WTC11 (cell line): ENCODE data around the gene SLC35F1. TPM values are rescaled to one million over a fixed set of nuclear protein-coding genes. Genes with fewer than 3 reads are reported as not detected.
A peak's percentile ranks its signal among the peaks of the same experiment; 100 is the strongest.

Experiments used
- ATAC-seq: fragments of 200-7000 bp; cut with Tn5 transposase; 2 replicates; pipeline ENCODE4 v1.10.0; 2021; ENCODE audit warnings: mild to moderate bottlenecking, moderate library complexity
- CTCF ChIA-PET: fragments of 300-600 bp; sonication (Branson Sonifier 250); formaldehyde crosslinking; loops from one replicate; lab custom pipeline; 2021; ENCODE audit warnings: antibody characterized with exemption; lab: Charles Lee
- POLR2A ChIA-PET: fragments of 350-600 bp; sonication (Branson Sonifier 250); formaldehyde crosslinking; loops from one replicate; lab custom pipeline; 2021; ENCODE audit warnings: antibody characterized with exemption; lab: Charles Lee
- DNase-seq: peaks from one replicate; pipeline ENCODE4 v3.0.0; 2021; ENCODE audit warnings: low spot score
- H3K27ac Mint-ChIP-seq: 2 replicates; pipeline ENCODE4 v1.8.0; 2021; ENCODE audit warnings: mixed read lengths
- H3K27me3 Mint-ChIP-seq: 2 replicates; pipeline ENCODE4 v1.8.0; 2021; ENCODE audit warnings: low read depth, mild to moderate bottlenecking, moderate library complexity, mixed read lengths
- H3K36me3 Mint-ChIP-seq: 2 replicates; pipeline ENCODE4 v1.8.0; 2021; ENCODE audit warnings: mixed read lengths
- H3K4me1 Mint-ChIP-seq: 2 replicates; pipeline ENCODE4 v1.8.0; 2022; ENCODE audit warnings: mixed read lengths
- H3K4me3 Mint-ChIP-seq: 2 replicates; pipeline ENCODE4 v1.8.0; 2021; ENCODE audit warnings: mild to moderate bottlenecking, moderate library complexity, mixed read lengths
- H3K9me3 Mint-ChIP-seq: 2 replicates; pipeline ENCODE4 v1.8.0; 2021; ENCODE audit warnings: mixed read lengths
- ATF1 ChIP-seq: sonication (generic); formaldehyde crosslinking; IDR thresholded peaks from 2 replicates; pipeline ENCODE4 v1.8.1; 2023; ENCODE audit warnings: mild to moderate bottlenecking, moderate library complexity, missing genetic modification reagents
- ATF6 ChIP-seq: sonication (generic); formaldehyde crosslinking; IDR thresholded peaks from 2 replicates; pipeline ENCODE4 v1.8.1; 2023; ENCODE audit warnings: mild to moderate bottlenecking, missing genetic modification reagents
- ERG ChIP-seq: fragments of 250-450 bp; sonication (Bioruptor Pico); IDR thresholded peaks from 2 replicates; pipeline ENCODE4 v1.8.0; 2021; ENCODE audit warnings: mild to moderate bottlenecking
- FOXJ3 ChIP-seq: sonication (generic); formaldehyde crosslinking; IDR thresholded peaks from 2 replicates; pipeline ENCODE4 v1.9.0; 2021; ENCODE audit warnings: missing genetic modification reagents, mild to moderate bottlenecking, borderline replicate concordance
- GABPB1 ChIP-seq: sonication (generic); formaldehyde crosslinking; IDR thresholded peaks from 2 replicates; pipeline ENCODE4 v1.8.1; 2023; ENCODE audit warnings: mild to moderate bottlenecking, missing genetic modification reagents
- IRF2 ChIP-seq: sonication (generic); formaldehyde crosslinking; IDR thresholded peaks from 2 replicates; pipeline ENCODE4 v1.8.0; 2022; ENCODE audit warnings: low read depth, missing genetic modification reagents, borderline replicate concordance
- MXD4 ChIP-seq: fragments of 250-450 bp; sonication (Bioruptor Pico); IDR thresholded peaks from 2 replicates; pipeline ENCODE4 v1.8.0; 2021; ENCODE audit warnings: mild to moderate bottlenecking, moderate library complexity, borderline replicate concordance
- MYBL2 ChIP-seq: sonication (generic); formaldehyde crosslinking; IDR thresholded peaks from 2 replicates; pipeline ENCODE4 v1.8.1; 2023; ENCODE audit warnings: mild to moderate bottlenecking, moderate library complexity, missing genetic modification reagents
- NFATC4 ChIP-seq: fragments of 250-450 bp; sonication (Bioruptor Pico); IDR thresholded peaks from 2 replicates; pipeline ENCODE4 v1.9.0; 2021; ENCODE audit warnings: mild to moderate bottlenecking
- NFYB ChIP-seq: sonication (generic); formaldehyde crosslinking; conservative IDR thresholded peaks from 2 replicates; pipeline ENCODE4 v1.8.0; 2022; ENCODE audit warnings: low read depth, missing genetic modification reagents
- NR1H2 ChIP-seq: sonication (generic); formaldehyde crosslinking; IDR thresholded peaks from 2 replicates; pipeline ENCODE4 v1.9.0; 2021; ENCODE audit warnings: mild to moderate bottlenecking, moderate library complexity, missing genetic modification reagents
- NR2C2 ChIP-seq: sonication (generic); formaldehyde crosslinking; IDR thresholded peaks from 2 replicates; pipeline ENCODE4 v1.8.0; 2022; ENCODE audit warnings: mild to moderate bottlenecking, missing genetic modification reagents
- NR3C1 ChIP-seq: sonication (generic); formaldehyde crosslinking; conservative IDR thresholded peaks from 2 replicates; pipeline ENCODE4 v1.8.1; 2023; ENCODE audit warnings: low read depth, mild to moderate bottlenecking, missing genetic modification reagents
- PRRX2 ChIP-seq: fragments of 250-450 bp; sonication (Bioruptor Pico); IDR thresholded peaks from 2 replicates; pipeline ENCODE4 v1.8.0; 2021; ENCODE audit warnings: mild to moderate bottlenecking
- SMAD3 ChIP-seq: sonication (generic); formaldehyde crosslinking; IDR thresholded peaks from 2 replicates; pipeline ENCODE4 v1.8.0; 2022; ENCODE audit warnings: missing genetic modification reagents, mild to moderate bottlenecking, borderline replicate concordance
- SOX15 ChIP-seq: fragments of 250-450 bp; sonication (Bioruptor Pico); IDR thresholded peaks from 2 replicates; pipeline ENCODE4 v1.9.0; 2021; ENCODE audit warnings: mild to moderate bottlenecking
- STAT6 ChIP-seq: sonication (generic); formaldehyde crosslinking; conservative IDR thresholded peaks from 2 replicates; pipeline ENCODE4 v1.8.1; 2023; ENCODE audit warnings: mild to moderate bottlenecking, low read depth, missing genetic modification reagents, moderate library complexity
- ZBTB43 ChIP-seq: sonication (generic); formaldehyde crosslinking; IDR thresholded peaks from 2 replicates; pipeline ENCODE4 v1.8.1; 2023; ENCODE audit warnings: mild to moderate bottlenecking, missing genetic modification reagents
- ZNF232 ChIP-seq: sonication (generic); formaldehyde crosslinking; IDR thresholded peaks from 2 replicates; pipeline ENCODE4 v1.8.0; 2022; ENCODE audit warnings: mild to moderate bottlenecking, missing genetic modification reagents
- ZNF317 ChIP-seq: sonication (generic); formaldehyde crosslinking; IDR thresholded peaks from 2 replicates; pipeline ENCODE4 v1.8.1; 2023; ENCODE audit warnings: low read depth, mild to moderate bottlenecking, moderate library complexity, missing genetic modification reagents, borderline replicate concordance
- ZNF423 ChIP-seq: fragments of 250-450 bp; sonication (Bioruptor Pico); IDR thresholded peaks from 2 replicates; pipeline ENCODE4 v2.1.2; 2022; ENCODE audit warnings: mild to moderate bottlenecking, moderate library complexity
- total RNA-seq: library from RNA; stranded (reverse); gene quantifications from 3 replicates; pipeline ENCODE4 v1.2.3, GENCODE V29; 2021
- TF ChIP-seq, protein P1 (sequence below): sonication (generic); formaldehyde crosslinking; IDR thresholded peaks from 2 replicates; pipeline ENCODE4 v1.8.1; 2022; ENCODE audit warnings: mild to moderate bottlenecking, missing genetic modification reagents, moderate library complexity, borderline replicate concordance
- TF ChIP-seq, protein P2 (sequence below): fragments of 250-450 bp; sonication (Bioruptor Pico); IDR thresholded peaks from 2 replicates; pipeline ENCODE4 v1.9.0; 2021; ENCODE audit warnings: mild to moderate bottlenecking
- TF ChIP-seq, protein P3 (sequence below): sonication (generic); formaldehyde crosslinking; IDR thresholded peaks from 2 replicates; pipeline ENCODE4 v1.8.0; 2022; ENCODE audit warnings: mild to moderate bottlenecking, missing genetic modification reagents
- TF ChIP-seq, protein P4 (sequence below): fragments of 250-450 bp; sonication (Bioruptor Pico); IDR thresholded peaks from 2 replicates; pipeline ENCODE4 v1.9.0; 2021; ENCODE audit warnings: mild to moderate bottlenecking

The SLC35F1 gene
- total RNA-seq, 1 experiment from 2014 or later, result 11.0 TPM

DNA sequence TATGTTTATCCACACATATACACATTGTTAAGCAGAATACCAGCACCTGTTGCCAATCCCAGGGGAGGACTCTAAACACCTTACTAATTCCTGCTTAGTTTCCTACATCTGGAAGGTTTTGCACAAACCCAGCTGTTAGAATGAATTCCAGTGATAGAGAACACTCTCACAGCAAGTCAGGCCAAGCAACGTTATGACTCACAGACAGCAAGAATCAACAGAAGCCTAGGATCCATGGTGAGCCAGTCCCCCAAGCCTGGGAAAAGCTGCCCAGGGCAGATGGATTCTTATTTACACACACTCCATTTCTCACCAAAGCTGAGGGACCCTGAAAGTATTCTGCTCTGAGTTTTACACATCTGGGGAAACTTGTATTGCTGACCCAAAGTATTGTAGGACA is 291.7 kb downstream of the SLC35F1 start:
- no peak overlapping the region for H3K4me3 Mint-ChIP-seq
- peak overlapping the region; percentile 74; the same call in 1 of the 2 replicates for H3K27ac Mint-ChIP-seq
- H3K36me3 Mint-ChIP-seq, result peaks cover 6% of the 10 kb centered on the region; the same call in 1 of the 2 replicates
- ChIA-PET POLR2A (no interaction called here), CTCF (no interaction called here)
- H3K4me1 Mint-ChIP-seq, result peaks cover 33% of the 10 kb centered on the region
- ATAC-seq (no peak; the same call in 1 of the 2 replicates), DNase-seq (no peak)
- TF ChIP-seq, protein P1, sequence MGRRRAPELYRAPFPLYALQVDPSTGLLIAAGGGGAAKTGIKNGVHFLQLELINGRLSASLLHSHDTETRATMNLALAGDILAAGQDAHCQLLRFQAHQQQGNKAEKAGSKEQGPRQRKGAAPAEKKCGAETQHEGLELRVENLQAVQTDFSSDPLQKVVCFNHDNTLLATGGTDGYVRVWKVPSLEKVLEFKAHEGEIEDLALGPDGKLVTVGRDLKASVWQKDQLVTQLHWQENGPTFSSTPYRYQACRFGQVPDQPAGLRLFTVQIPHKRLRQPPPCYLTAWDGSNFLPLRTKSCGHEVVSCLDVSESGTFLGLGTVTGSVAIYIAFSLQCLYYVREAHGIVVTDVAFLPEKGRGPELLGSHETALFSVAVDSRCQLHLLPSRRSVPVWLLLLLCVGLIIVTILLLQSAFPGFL, result no peak
- TF ChIP-seq SMAD3 (CRISPR knock-in tag) (no peak), STAT6 (CRISPR knock-in tag) (no peak), MXD4 (no peak), ERG (CRISPR knock-in tag) (no peak), FOXJ3 (CRISPR knock-in tag) (no peak), NR2C2 (no peak), ZNF423 (no peak), NR1H2 (CRISPR knock-in tag) (no peak), NR3C1 (no peak), ZBTB43 (no peak), GABPB1 (CRISPR knock-in tag) (no peak), ZNF232 (no peak), ZNF317 (CRISPR knock-in tag) (no peak), PRRX2 (CRISPR knock-in tag) (no peak), ATF1 (no peak)
- TF ChIP-seq, protein P2, sequence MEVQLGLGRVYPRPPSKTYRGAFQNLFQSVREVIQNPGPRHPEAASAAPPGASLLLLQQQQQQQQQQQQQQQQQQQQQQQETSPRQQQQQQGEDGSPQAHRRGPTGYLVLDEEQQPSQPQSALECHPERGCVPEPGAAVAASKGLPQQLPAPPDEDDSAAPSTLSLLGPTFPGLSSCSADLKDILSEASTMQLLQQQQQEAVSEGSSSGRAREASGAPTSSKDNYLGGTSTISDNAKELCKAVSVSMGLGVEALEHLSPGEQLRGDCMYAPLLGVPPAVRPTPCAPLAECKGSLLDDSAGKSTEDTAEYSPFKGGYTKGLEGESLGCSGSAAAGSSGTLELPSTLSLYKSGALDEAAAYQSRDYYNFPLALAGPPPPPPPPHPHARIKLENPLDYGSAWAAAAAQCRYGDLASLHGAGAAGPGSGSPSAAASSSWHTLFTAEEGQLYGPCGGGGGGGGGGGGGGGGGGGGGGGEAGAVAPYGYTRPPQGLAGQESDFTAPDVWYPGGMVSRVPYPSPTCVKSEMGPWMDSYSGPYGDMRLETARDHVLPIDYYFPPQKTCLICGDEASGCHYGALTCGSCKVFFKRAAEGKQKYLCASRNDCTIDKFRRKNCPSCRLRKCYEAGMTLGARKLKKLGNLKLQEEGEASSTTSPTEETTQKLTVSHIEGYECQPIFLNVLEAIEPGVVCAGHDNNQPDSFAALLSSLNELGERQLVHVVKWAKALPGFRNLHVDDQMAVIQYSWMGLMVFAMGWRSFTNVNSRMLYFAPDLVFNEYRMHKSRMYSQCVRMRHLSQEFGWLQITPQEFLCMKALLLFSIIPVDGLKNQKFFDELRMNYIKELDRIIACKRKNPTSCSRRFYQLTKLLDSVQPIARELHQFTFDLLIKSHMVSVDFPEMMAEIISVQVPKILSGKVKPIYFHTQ, result no peak
- peaks cover 8% of the 10 kb centered on the region; the same call in 1 of the 2 replicates for H3K9me3 Mint-ChIP-seq
- no peaks in the 10 kb centered on the region for H3K27me3 Mint-ChIP-seq

GRCh38 chr6:118200160-118200559 is 293.1 kb downstream of the SLC35F1 start:
- Mint-ChIP-seq H3K27ac (no peak overlapping the region), H3K4me3 (no peak overlapping the region), H3K9me3 (peaks cover 8% of the 10 kb centered on the region; the same call in 1 of the 2 replicates), H3K27me3 (no peaks in the 10 kb centered on the region)
- TF ChIP-seq, protein P3, sequence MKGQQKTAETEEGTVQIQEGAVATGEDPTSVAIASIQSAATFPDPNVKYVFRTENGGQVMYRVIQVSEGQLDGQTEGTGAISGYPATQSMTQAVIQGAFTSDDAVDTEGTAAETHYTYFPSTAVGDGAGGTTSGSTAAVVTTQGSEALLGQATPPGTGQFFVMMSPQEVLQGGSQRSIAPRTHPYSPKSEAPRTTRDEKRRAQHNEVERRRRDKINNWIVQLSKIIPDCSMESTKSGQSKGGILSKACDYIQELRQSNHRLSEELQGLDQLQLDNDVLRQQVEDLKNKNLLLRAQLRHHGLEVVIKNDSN, result no peak
- TF ChIP-seq MYBL2 (no peak), NFYB (no peak), IRF2 (CRISPR knock-in tag) (no peak), NFATC4 (CRISPR knock-in tag) (no peak), ATF6 (CRISPR knock-in tag) (no peak), NR2C2 (no peak), SOX15 (CRISPR knock-in tag) (no peak)
- TF ChIP-seq, protein P4, sequence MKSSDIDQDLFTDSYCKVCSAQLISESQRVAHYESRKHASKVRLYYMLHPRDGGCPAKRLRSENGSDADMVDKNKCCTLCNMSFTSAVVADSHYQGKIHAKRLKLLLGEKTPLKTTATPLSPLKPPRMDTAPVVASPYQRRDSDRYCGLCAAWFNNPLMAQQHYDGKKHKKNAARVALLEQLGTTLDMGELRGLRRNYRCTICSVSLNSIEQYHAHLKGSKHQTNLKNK (CRISPR knock-in tag), result no peak
- TF ChIP-seq, all 79 proteins: peak for 0
- H3K4me1 Mint-ChIP-seq, result peaks cover 33% of the 10 kb centered on the region
- ATAC-seq, result no peak
- CTCF ChIA-PET, result no interaction called here
- POLR2A ChIA-PET, result no interaction called here
- H3K36me3 Mint-ChIP-seq, result peaks cover 6% of the 10 kb centered on the region; the same call in 1 of the 2 replicates
- no peak for DNase-seq
